ENCODE data around the gene APPBP2.

Gene APPBP2

GRCh38 chr17:60406887-60407286 lies 119.2 kb downstream of the APPBP2 start:
- TF ChIP-seq CTCF (IDR thresholded peaks at IDR 0.05; ENCODE audit: low read depth, low read length): no peak
- H3K4me3 ChIP-seq (ENCODE audit: low read depth, low read length): no peak overlapping the region

- no peak for TF ChIP-seq CTCF (IDR thresholded peaks at IDR 0.05; ENCODE audit: low read depth, low read length)
- H3K4me3 ChIP-seq (ENCODE audit: low read depth, low read length): no peak overlapping the region
Observed at GRCh38 chr17:60403962-60404361, 122.1 kb downstream of the APPBP2 start.

- no peak overlapping the region for H3K4me3 ChIP-seq (ENCODE audit: low read depth, low read length)
- no peak for TF ChIP-seq CTCF (IDR thresholded peaks at IDR 0.05; ENCODE audit: low read depth, low read length)
Observed at GRCh38 chr17:60403523-60403810, 122.6 kb downstream of the APPBP2 start.

- TF ChIP-seq CTCF (IDR thresholded peaks at IDR 0.05; ENCODE audit: low read depth, low read length): no peak
Observed at GRCh38 chr17:60401819-60402218, 124.2 kb downstream of the APPBP2 start.

GRCh38 chr17:60398227-60398959 lies 127.6 kb downstream of the APPBP2 start:
- TF ChIP-seq CTCF (IDR thresholded peaks at IDR 0.05; ENCODE audit: low read depth, low read length): no peak
- no peak overlapping the region for H3K4me3 ChIP-seq (ENCODE audit: low read depth, low read length)

More at GRCh38 chr17:60401819-60402218, 124.2 kb downstream of the APPBP2 start:
- no peak overlapping the region for H3K4me3 ChIP-seq (ENCODE audit: low read depth, low read length)

GRCh38 chr17:60396412-60396811 lies 129.6 kb downstream of the APPBP2 start:
- no peak for TF ChIP-seq CTCF (IDR thresholded peaks at IDR 0.05; ENCODE audit: low read depth, low read length)
- no peak overlapping the region for H3K4me3 ChIP-seq (ENCODE audit: low read depth, low read length)

- H3K4me3 ChIP-seq (ENCODE audit: low read depth, low read length): no peak overlapping the region
- no peak for TF ChIP-seq CTCF (IDR thresholded peaks at IDR 0.05; ENCODE audit: low read depth, low read length)
Observed at GRCh38 chr17:60395508-60396065, 130.5 kb downstream of the APPBP2 start.

Measured in WI38 (cell line).